Measurements from ENCODE around the gene PPP1R36.

PPP1R36 gene

DNA sequence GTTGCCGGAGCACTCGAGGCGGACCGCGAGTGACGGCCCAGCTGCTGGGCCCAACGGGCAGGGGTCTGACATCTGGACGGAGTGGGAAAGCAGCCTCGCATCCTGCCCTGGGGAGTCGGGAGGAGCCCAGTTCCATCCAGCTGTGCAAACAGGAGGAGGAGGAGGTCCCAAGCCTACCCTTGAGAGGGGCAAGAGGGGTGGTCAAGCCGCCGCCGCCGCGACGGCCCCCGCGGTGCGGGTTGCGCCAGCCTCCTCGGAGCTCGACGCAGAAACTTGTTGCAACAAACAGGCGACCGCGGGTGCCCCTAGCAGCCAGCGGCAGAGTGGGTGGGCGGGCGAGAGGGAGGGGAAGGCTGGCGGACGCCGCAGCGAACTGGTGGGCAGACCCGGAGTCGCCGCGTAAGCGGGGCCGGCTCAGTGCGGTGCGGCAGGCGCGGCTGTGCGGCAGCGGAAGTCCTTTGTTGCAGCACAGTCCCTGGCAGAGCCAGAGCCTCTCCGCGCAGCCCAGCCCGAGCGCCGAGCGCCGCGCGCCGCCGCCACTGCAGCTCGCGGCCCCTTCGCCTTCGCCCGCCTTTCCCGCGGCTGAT is 45.4 kb upstream of the PPP1R36 start, which contains the start of gene ZBTB1:
Gene ZBTB1, plus strand, starts transcription at position 461 of the 587 bp plus-strand sequence. CDS start 16,735 bp downstream, outside the sequence.
- TF ChIP-seq, protein P1, sequence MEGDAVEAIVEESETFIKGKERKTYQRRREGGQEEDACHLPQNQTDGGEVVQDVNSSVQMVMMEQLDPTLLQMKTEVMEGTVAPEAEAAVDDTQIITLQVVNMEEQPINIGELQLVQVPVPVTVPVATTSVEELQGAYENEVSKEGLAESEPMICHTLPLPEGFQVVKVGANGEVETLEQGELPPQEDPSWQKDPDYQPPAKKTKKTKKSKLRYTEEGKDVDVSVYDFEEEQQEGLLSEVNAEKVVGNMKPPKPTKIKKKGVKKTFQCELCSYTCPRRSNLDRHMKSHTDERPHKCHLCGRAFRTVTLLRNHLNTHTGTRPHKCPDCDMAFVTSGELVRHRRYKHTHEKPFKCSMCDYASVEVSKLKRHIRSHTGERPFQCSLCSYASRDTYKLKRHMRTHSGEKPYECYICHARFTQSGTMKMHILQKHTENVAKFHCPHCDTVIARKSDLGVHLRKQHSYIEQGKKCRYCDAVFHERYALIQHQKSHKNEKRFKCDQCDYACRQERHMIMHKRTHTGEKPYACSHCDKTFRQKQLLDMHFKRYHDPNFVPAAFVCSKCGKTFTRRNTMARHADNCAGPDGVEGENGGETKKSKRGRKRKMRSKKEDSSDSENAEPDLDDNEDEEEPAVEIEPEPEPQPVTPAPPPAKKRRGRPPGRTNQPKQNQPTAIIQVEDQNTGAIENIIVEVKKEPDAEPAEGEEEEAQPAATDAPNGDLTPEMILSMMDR (IDR thresholded peaks at IDR 0.05; ENCODE audit: borderline replicate concordance, control extremely low read depth, extremely low read depth, insufficient read depth, missing control alignments), result no peak
- in situ Hi-C loops (cut with MboI; ENCODE audit: low sequenced_read_pairs, unreplicated experiment), result no loop called here
- peak; percentile 68 for DNase-seq (ENCODE audit: low spot score)

DNA sequence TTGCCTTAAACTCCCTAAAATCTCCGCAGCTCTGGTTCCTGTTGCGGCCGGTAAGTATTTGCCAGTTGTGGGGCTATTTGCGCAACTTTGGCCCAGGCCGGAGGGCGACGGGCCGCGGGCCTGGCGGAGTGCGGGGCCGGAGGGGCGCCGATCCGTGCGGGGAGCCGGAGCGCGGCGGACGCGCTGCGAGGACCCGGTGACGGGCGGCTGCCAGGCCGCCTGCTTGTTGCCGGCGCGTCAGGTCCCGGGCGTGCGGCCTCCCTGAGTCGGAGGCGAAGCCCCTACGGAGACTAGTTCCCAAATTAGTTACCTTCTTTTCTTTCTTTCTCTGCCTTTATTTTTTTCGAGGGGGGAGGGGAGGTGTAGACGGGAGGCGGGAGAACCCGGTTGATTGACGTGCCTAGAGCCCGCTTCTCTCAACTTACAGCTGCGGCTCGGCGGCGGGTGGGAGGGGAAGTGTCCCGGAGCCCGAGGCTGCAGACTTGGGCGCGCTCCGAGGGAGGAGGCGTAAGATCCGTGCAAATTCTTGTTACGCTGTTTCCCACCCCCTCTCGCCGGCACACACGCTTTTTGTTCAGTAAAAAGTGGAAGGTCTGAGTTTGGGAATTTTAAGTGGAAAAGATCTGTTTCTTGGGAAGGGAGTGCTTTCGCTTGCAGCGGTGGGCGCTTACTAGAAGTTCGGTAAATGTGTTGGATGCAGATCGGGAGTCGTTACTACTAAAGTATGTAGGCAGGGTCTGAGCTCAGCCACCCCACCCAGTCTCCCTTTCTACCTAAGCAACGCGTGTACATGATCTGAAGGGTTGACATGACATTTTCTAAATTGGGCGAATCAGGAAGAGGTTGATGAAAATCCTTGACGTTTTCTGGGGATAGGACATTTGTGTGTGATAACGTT is 44.6 kb upstream of the PPP1R36 start:
- in situ Hi-C loops (cut with MboI; ENCODE audit: low sequenced_read_pairs, unreplicated experiment), result no loop called here
- DNase-seq (ENCODE audit: low spot score), result peak; percentile 84
- TF ChIP-seq, protein P1 (IDR thresholded peaks at IDR 0.05; ENCODE audit: borderline replicate concordance, control extremely low read depth, extremely low read depth, insufficient read depth, missing control alignments), result no peak

DNA sequence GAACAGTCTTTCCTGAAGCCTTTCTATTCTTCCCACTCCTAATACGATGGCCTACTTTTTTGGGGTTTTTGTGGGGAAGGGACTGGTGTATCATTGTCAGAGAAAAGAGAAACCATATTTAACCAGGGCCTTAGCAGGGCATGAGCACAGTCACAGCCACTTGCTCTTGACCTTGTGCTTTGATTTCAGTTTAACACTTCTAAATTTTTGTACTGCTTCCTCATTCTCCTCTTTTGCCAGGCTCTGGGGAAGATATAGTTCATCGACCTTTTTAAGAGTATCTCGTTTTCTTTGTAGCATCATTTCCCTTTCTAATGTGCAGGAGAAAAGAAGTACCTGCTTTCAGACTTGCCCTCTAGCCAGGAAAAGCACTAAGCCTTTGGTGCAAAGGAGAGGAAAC is 43.0 kb upstream of the PPP1R36 start:
- TF ChIP-seq, protein P1 (IDR thresholded peaks at IDR 0.05; ENCODE audit: borderline replicate concordance, control extremely low read depth, extremely low read depth, insufficient read depth, missing control alignments), result no peak
- in situ Hi-C loops (cut with MboI; ENCODE audit: low sequenced_read_pairs, unreplicated experiment), result no loop called here
- no peak for DNase-seq (ENCODE audit: low spot score)

DNA sequence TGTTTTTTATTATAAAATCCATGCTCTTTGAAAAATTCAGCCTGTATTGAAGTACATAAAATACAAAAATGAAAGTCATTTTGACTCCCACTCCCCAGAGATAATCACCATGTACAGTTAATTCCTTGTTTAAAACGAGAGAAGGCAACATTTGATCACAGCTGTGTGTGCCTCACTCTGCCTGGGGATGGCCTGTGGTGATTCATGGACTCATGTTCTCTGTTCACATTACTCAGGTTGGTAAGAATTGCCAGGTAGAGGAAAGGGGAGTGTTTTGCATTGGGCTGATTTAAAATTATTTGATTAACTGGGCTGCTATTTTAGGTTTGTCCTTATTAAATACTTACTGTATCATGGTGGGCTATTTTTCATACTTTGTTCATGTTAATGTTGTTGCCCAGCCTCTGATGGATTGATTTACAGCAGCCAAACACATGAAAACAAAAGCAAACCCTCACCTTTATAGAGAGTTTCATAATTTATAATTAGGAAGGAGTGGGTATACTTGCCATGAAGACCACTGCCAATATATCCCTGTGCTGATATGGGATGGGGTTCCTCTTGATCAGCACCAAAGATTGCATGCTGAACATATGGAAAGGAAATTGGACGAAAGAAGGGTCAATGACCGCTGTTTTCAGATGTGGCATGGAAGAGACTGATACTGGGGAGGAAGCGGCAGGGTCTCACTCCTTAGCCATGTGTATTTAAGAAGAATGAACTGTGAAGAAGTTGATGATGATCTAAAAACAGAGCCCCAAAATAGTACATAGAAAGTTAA is 42.2 kb upstream of the PPP1R36 start:
- TF ChIP-seq, protein P1 (IDR thresholded peaks at IDR 0.05; ENCODE audit: borderline replicate concordance, control extremely low read depth, extremely low read depth, insufficient read depth, missing control alignments), result no peak
- in situ Hi-C loops (cut with MboI; ENCODE audit: low sequenced_read_pairs, unreplicated experiment), result no loop called here
- DNase-seq (ENCODE audit: low spot score), result no peak

DNA sequence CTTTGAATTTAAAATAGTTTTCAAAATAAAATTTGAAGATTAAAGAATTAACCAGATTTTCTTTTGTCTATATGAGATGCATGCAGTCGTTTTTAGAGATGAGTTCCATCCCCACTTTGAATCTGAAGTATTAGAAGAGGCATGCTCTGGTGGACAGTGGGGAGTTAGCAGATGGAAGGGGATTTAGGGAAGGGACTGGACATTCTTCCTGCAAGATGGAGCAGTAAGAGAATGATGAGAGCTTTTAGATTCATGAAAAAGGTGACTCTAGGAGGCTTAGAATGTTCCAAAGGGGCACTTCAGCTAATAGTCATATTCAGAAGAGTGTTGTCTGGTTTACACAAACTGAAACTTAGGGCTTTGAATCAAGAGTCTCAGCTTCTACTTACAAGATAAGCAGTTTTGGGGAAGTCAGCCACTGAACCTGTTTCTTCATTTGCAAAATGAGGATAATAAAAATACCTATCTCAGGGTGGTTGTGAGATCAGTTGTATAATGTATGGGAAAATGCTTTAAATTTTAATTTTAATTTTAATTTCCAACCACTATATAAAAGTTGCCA is 41.5 kb upstream of the PPP1R36 start:
- in situ Hi-C loops (cut with MboI; ENCODE audit: low sequenced_read_pairs, unreplicated experiment), result no loop called here
- TF ChIP-seq, protein P1 (IDR thresholded peaks at IDR 0.05; ENCODE audit: borderline replicate concordance, control extremely low read depth, extremely low read depth, insufficient read depth, missing control alignments), result no peak
- DNase-seq (ENCODE audit: low spot score), result peak; percentile 62

DNA sequence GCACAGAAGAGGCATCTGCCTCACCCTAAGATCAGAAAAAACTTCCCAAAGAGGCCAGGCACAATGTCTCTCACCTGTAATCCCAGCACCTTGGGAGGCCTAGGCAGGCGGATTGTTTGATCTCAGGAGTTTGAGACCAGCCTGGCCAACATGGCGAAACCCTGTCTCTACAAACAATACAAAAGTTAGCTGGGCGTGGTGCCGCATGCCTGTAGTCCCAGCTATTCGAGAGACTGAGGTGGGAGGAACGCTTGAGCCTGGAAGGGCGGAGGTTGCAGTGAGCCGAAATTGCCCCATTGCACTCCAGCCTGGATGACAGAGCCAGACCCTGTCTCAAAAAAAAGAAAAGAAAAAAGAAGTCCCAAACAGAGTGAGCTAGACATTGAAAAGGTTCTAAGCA is 40.7 kb upstream of the PPP1R36 start:
- no peak for DNase-seq (ENCODE audit: low spot score)
- in situ Hi-C loops (cut with MboI; ENCODE audit: low sequenced_read_pairs, unreplicated experiment), result no loop called here
- TF ChIP-seq, protein P1 (IDR thresholded peaks at IDR 0.05; ENCODE audit: borderline replicate concordance, control extremely low read depth, extremely low read depth, insufficient read depth, missing control alignments), result no peak
